ENCODE measurements around the gene CREBBP.

CREBBP gene

GRCh38 chr16:3729161-3730112 is 151.1 kb downstream of the CREBBP start:
- peaks cover 83 to 94% (median 86%) of the 10 kb centered on the region in 11 experiments for H3K36me3 ChIP-seq
- no peak overlapping the region for H3K4me2 ChIP-seq
- TF ChIP-seq Cebpa-rat (IDR thresholded peaks at IDR 0.05) = no peak
- no peak overlapping the region for H3K9ac ChIP-seq
- H4K20me1 ChIP-seq = peaks cover 26 to 95% (median 80%) of the 10 kb centered on the region in 11 experiments; a peak in 21 of 22 replicates
- no peaks in the 10 kb centered on the region for H3K27me3 ChIP-seq
- H3K4me1 ChIP-seq = peaks cover 0 to 3% (median 0%) of the 10 kb centered on the region in 10 experiments; a peak in 2 of 20 replicates
- H3K27ac ChIP-seq = no peak overlapping the region
- no peak overlapping the region for H3K4me3 ChIP-seq
- no peaks in the 10 kb centered on the region for H3K9me3 ChIP-seq (replicated peaks in 1 of 11)

GRCh38 chr16:3728424-3729160 is 151.9 kb downstream of the CREBBP start:
- Histone ChIP-seq H3K4me1 (peaks cover 0 to 7% (median 0%) of the 10 kb centered on the region in 10 experiments; a peak in 2 of 20 replicates), H3K9ac (no peak overlapping the region), H3K27me3 (no peaks in the 10 kb centered on the region), H3K4me3 (no peak overlapping the region), H3K36me3 (peaks cover 75 to 85% (median 78%) of the 10 kb centered on the region in 11 experiments), H3K4me2 (no peak overlapping the region), H3K27ac (no peak overlapping the region), H3K9me3 (replicated peaks in 1 of 11) (no peaks in the 10 kb centered on the region), H4K20me1 (peaks cover 19 to 95% (median 72%) of the 10 kb centered on the region in 11 experiments; a peak in 21 of 22 replicates)
- no peak for TF ChIP-seq Cebpa-rat (IDR thresholded peaks at IDR 0.05)

GRCh38 chr16:3727806-3728381 is 152.6 kb downstream of the CREBBP start:
- TF ChIP-seq Cebpa-rat (IDR thresholded peaks at IDR 0.05) = no peak
- Histone ChIP-seq H3K9ac (no peak overlapping the region), H4K20me1 (peaks cover 19 to 88% (median 68%) of the 10 kb centered on the region in 11 experiments; a peak in 21 of 22 replicates), H3K36me3 (peaks cover 68 to 78% (median 71%) of the 10 kb centered on the region in 11 experiments), H3K27me3 (no peaks in the 10 kb centered on the region), H3K27ac (no peak overlapping the region), H3K4me1 (peaks cover 0 to 7% (median 0%) of the 10 kb centered on the region in 10 experiments; a peak in 2 of 20 replicates), H3K9me3 (replicated peaks in 1 of 11) (no peaks in the 10 kb centered on the region), H3K4me3 (no peak overlapping the region), H3K4me2 (no peak overlapping the region)

- H3K4me3 ChIP-seq = no peak overlapping the region
- H3K9me3 ChIP-seq (replicated peaks in 1 of 11) = no peaks in the 10 kb centered on the region
- no peak overlapping the region for H3K9ac ChIP-seq
- no peak overlapping the region for H3K27ac ChIP-seq
- TF ChIP-seq Cebpa-rat (IDR thresholded peaks at IDR 0.05) = no peak
- H3K4me1 ChIP-seq = peaks cover 0 to 7% (median 0%) of the 10 kb centered on the region in 10 experiments; a peak in 2 of 20 replicates
- no peaks in the 10 kb centered on the region for H3K27me3 ChIP-seq
- H4K20me1 ChIP-seq = peaks cover 19 to 75% (median 50%) of the 10 kb centered on the region in 11 experiments; a peak in 21 of 22 replicates
- peaks cover 51 to 61% (median 54%) of the 10 kb centered on the region in 11 experiments for H3K36me3 ChIP-seq
- H3K4me2 ChIP-seq = no peak overlapping the region
These were observed 154.4 kb downstream of the CREBBP start for GRCh38 chr16:3726021-3726687.

GRCh38 chr16:3725276-3725675 is 155.2 kb downstream of the CREBBP start:
- peaks cover 42 to 52% (median 45%) of the 10 kb centered on the region in 11 experiments for H3K36me3 ChIP-seq
- H3K4me3 ChIP-seq = no peak overlapping the region
- peaks cover 19 to 66% (median 41%) of the 10 kb centered on the region in 11 experiments; a peak in 21 of 22 replicates for H4K20me1 ChIP-seq
- H3K4me2 ChIP-seq = no peak overlapping the region
- H3K27me3 ChIP-seq = no peaks in the 10 kb centered on the region
- H3K9me3 ChIP-seq (replicated peaks in 1 of 11) = no peaks in the 10 kb centered on the region
- no peak overlapping the region for H3K27ac ChIP-seq
- no peak overlapping the region; a peak in 1 of 22 replicates for H3K9ac ChIP-seq
- H3K4me1 ChIP-seq = peaks cover 0 to 7% (median 0%) of the 10 kb centered on the region in 10 experiments; a peak in 2 of 20 replicates
- no peak for TF ChIP-seq Cebpa-rat (IDR thresholded peaks at IDR 0.05)

- Histone ChIP-seq H3K4me2 (no peak overlapping the region), H3K4me1 (peaks cover 7 to 18% (median 9%) of the 10 kb centered on the region in 10 experiments), H3K27me3 (no peaks in the 10 kb centered on the region), H3K9ac (no peak overlapping the region), H4K20me1 (peaks cover 4 to 38% (median 17%) of the 10 kb centered on the region in 11 experiments; a peak in 14 of 22 replicates), H3K4me3 (no peak overlapping the region), H3K27ac (no peak overlapping the region), H3K9me3 (replicated peaks in 1 of 11) (no peaks in the 10 kb centered on the region), H3K36me3 (peaks cover 16 to 25% (median 18%) of the 10 kb centered on the region in 11 experiments)
- TF ChIP-seq Cebpa-rat (IDR thresholded peaks at IDR 0.05) = no peak
These were observed 158.0 kb downstream of the CREBBP start for GRCh38 chr16:3722508-3722907.

GRCh38 chr16:3720418-3720817 is 160.1 kb downstream of the CREBBP start:
- no peak for TF ChIP-seq Cebpa-rat (IDR thresholded peaks at IDR 0.05)
- Histone ChIP-seq H3K9ac (no peak overlapping the region), H3K4me2 (no peak overlapping the region), H3K27ac (no peak overlapping the region), H4K20me1 (peaks cover 0 to 27% (median 4%) of the 10 kb centered on the region in 11 experiments; a peak in 8 of 22 replicates), H3K9me3 (replicated peaks in 1 of 11) (no peaks in the 10 kb centered on the region), H3K27me3 (no peaks in the 10 kb centered on the region), H3K4me3 (no peak overlapping the region), H3K4me1 (peaks cover 19 to 31% (median 23%) of the 10 kb centered on the region in 10 experiments), H3K36me3 (peaks cover 0 to 11% (median 2%) of the 10 kb centered on the region in 11 experiments; a peak in 5 of 22 replicates)

- Histone ChIP-seq H3K4me3 (no peak overlapping the region), H3K27me3 (no peaks in the 10 kb centered on the region), H3K4me2 (peak overlapping the region; percentile 81 to 95 (median 92); a peak in 20 of 22 replicates), H3K9ac (no peak overlapping the region; a peak in 1 of 22 replicates), H4K20me1 (peaks cover 1 to 30% (median 15%) of the 10 kb centered on the region in 11 experiments; a peak in 17 of 22 replicates), H3K36me3 (peaks cover 6 to 18% (median 12%) of the 10 kb centered on the region in 11 experiments; a peak in 19 of 22 replicates), H3K4me1 (peaks cover 19 to 27% (median 24%) of the 10 kb centered on the region in 10 experiments), H3K27ac (peak overlapping the region in 4 of 11 experiments; percentile 91 to 98 (median 95); a peak in 5 of 22 replicates), H3K9me3 (replicated peaks in 1 of 11) (no peaks in the 10 kb centered on the region)
- TF ChIP-seq Cebpa-rat (IDR thresholded peaks at IDR 0.05) = no peak
These were observed 161.9 kb downstream of the CREBBP start for GRCh38 chr16:3718628-3719027.
